Measurements from ENCODE around the gene RBM6.
A peak's percentile ranks its signal among the peaks of the same experiment; 100 is the strongest.
"Not testable (repeated sequence)": the region's sequence is repeated elsewhere in the genome, so short reads cannot be mapped to it uniquely, and the experiment has no call there.

RBM6 gene

DNA sequence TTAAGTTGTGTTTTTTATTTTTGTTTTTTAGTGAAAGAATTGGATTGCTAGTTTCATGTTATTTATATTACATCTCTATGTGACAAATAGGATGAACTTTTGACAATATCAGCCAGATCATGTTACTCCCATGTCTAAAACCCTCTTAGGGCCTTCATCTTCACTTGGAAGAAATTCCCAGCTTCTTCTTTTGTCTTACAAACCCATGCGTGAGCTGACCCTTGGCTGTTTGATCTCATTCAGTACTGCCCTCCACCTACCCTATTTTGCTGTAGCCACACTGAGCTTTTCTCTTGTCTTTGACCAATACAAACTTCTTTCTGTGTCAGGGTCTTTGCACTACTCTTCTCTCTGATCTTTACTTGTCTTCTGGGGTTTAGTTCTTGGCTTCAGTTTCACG lies 37.0 kb downstream of the RBM6 start:
- DNase-seq (ENCODE audit: low read depth), result no peak

DNA sequence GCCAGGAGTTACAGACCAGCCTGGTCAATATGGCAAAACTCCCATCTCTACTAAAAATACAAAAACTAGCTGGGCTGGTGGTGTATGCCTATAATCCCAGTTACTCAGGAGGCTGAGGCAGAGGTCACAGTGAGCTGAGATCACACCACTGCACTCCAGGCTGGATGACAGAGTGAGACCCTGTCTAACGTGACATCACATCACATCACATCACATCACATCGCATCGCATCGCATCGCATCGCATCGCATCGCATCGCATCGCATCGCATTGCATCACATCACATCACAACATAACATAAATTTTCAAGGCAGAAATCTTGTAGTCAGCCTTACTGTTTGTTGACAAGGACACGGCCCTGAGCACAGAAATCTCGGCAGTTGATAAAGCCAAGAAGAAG lies 44.4 kb downstream of the RBM6 start:
- no peak for DNase-seq (ENCODE audit: low read depth)

- no peak for DNase-seq (ENCODE audit: low read depth)
Observed at GRCh38 chr3:49992326-49992725, 52.4 kb downstream of the RBM6 start.

DNA sequence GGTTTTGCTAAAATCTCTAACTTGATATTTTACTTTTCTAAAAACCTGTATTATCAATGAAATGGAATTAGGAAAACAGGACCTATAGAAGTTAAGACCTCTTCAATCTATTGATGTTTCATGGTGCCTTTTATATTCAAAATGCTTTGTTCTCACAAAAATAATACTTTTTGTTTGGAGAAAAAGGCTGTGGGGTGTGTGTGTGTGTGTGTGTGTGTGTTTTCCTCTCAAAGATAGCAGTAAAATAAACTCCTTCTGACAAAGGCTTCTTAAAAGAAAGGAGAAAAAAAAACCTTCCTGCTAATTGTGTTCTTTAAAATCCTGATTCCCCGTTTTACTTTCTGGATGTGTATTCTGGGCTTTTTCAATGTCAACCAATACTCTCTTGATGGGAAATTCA lies 54.5 kb downstream of the RBM6 start:
- no peak for DNase-seq (ENCODE audit: low read depth)

DNA sequence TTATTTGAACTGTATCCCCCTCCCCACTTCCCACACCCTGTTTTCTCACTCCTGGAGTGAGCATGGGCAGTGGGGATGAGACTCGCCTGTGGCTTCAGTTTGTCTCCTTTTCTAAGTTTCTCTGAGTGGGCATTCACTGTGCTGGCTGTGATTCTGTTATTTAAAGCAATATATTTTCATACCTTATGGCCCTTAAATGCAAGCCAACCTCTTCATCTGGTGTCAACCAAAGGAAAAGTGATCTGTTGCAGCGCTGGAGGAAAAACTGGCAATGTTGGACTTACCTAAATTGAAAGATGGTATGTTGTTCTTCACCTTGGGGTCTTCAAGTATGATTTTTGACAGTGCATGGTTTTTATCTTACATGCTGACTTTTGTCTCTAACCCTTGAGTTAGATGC lies 56.1 kb downstream of the RBM6 start:
- DNase-seq (ENCODE audit: low read depth), result no peak

DNA sequence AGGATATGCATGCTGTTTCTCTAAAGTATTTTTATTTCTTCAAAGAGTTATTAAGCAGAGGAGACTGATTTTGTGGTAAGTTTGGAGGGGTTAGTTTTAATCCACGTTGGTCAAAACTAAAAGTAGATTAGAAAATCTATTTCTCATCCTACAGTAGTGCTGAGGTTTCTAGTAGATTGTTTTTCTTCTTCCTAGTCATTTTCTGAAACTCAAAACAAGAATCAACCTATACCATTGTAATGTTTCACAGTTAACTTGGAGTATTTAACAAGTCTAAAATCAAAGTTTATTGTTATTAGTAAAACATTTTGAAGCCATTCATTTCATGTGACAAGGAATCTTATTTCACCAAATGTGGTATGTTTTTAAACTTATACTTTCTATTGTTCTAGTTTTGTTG lies 57.9 kb downstream of the RBM6 start:
- DNase-seq (ENCODE audit: low read depth), result no peak

DNA sequence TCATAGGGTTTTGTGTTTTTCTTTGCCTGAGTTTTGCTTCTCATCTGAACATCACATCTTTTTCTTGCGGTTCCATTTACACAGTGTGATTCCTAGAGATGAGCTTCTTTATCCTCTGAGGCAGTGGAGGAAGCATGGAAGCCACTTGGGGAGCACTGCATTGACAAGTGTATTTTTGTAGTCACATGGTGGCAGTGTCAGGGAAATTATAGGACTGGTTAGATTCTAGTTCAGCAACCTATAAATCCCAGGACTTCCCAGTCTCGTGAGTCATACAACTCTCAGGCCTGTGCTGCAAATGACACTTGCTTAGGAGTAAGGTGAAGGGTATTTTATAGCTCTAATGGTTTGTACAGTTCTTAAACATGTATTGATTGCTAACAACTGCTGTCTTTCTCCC lies 58.4 kb downstream of the RBM6 start:
- DNase-seq (ENCODE audit: low read depth), result no peak

DNA sequence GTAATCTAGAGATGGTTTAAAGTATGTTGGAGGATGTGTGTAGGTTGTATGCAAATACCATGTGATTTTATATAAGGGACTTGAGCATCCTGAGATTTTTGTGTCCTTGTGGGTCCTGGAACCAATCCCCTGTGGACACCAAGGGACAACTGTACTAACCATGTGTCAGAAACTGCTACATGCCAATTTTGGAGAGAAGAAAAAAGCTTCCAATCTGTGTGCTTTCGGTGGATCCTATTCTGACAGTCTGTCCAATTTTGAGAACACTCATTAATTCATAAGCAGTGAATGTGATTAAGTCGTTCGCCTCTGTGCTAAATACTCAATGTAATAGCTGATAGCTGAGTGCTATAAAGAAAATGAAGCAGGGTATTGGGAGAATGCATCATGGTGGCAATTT lies 61.6 kb downstream of the RBM6 start:
- DNase-seq (ENCODE audit: low read depth), result no peak

DNA sequence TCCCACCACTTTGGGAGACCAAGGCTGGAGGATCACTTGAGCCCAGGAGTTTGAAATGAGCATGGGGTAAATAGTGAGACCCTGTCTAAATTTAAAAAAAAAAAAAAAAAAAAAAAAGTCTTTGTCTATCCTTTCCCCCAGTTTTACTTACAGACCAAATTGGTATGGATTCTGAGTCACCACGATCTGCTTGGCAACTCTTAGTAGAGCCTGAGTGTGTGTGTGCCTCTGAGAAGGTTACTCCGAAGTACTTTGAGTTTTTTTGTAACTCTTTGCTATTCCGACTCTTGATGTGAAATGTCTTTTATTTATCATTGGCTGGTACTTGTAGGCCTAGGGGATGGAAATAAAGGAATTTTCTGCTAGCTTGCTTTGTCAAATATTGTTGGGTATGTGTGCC lies 63.3 kb downstream of the RBM6 start:
- no peak for DNase-seq (ENCODE audit: low read depth)

DNA sequence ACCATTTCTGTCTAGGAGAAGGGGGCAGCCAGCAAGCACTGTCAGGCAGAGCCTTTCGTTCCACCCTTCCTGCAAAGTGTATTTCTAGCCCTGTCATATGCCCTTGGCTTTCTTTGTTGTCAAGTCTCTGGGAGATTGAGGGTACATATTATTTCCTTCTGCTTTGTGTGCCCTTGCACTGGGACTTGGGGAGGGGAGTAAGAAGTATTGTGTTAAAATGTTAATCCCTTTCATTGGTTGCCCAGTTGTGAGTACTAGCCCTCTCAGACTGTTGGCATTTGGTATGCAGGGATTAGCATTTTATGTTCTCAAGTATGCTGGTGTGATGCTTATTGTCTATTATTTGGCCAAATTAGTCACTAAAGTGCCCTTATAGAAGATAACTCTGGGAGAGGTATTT lies 63.9 kb downstream of the RBM6 start:
- no peak for DNase-seq (ENCODE audit: low read depth)

DNA sequence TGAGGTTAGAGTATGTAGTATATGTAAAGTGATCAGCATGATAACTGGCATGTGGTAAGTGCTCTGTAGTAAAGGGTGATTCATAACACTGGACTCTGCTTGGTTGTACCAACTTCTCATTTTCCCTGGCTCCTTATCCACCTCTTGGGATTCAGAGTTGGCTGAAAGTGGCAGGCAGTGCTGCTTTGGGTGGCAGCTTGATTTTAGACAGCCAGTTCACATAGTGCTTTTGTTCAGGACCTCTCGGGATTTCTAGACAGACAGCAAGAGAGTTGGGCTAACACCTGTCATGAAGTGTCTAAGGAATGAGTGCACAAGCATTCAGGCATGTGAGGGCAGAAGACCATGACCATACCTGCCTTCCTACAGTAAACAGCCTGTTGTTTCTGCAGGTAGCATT lies 69.0 kb downstream of the RBM6 start:
- DNase-seq (ENCODE audit: low read depth), result no peak

- DNase-seq (ENCODE audit: low read depth), result no peak
Observed at GRCh38 chr3:50010959-50011358, 71.0 kb downstream of the RBM6 start.

DNA sequence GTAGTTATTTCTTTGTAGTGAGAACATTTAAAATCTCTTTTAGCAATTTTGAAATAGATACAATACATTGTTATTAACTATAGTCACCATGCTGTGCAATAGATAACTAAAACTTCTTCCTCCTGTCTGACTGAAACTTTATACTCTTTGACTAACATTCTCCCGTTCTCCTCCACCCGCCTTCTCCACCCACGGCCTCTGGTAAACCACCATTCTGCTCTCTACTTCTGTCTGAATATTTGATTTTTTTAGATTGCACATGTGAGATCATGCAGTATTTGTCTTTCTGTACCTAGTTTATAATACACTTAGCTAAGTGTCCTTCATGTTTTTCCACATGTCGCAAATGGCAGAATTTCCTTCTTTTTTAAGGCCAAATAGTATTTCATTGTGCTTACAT lies 76.0 kb downstream of the RBM6 start:
- DNase-seq (ENCODE audit: low read depth), result no peak

DNA sequence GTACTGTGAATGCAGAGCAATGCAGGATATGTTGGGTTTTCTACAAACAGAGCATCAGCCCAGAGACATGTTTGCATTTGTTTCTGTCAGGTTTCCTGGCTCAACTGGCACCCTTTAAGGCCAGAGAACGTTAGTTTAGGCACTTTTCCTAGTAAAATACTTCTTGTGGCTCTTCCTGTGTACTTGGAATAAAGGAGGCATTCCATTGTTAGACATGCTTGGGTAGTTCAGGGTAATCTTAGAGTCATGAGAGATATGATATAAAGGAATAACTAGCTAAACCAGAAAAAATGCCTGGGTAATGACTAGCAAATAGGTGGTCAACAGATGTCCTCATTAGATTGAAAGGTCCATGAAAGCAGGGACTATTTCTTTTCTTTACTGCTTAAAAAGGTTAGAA lies 88.4 kb downstream of the RBM6 start:
- no peak for DNase-seq (ENCODE audit: low read depth)

DNA sequence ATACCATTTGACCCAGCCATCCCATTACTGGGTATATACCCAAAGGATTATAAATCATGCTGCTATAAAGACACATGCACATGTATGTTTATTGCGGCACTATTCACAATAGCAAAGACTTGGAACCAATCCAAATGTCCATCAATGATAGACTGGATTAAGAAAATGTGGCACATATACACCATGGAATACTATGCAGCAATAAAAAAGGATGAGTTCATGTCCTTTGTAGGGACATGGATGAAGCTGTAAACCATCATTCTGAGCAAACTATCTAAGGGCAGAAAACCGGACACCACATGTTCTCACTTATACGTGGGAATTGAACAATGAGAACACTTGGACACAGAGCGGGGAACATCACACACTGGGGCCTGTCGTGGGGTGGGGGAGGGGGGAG lies 91.3 kb downstream of the RBM6 start:
- DNase-seq (ENCODE audit: low read depth), result not testable (repeated sequence)

GRCh38 chr3:50044976-50045375 lies 105.0 kb downstream of the RBM6 start:
- no peak for DNase-seq (ENCODE audit: low read depth)

- no peak for DNase-seq (ENCODE audit: low read depth)
Observed at GRCh38 chr3:50047426-50047825, 107.5 kb downstream of the RBM6 start.

DNA sequence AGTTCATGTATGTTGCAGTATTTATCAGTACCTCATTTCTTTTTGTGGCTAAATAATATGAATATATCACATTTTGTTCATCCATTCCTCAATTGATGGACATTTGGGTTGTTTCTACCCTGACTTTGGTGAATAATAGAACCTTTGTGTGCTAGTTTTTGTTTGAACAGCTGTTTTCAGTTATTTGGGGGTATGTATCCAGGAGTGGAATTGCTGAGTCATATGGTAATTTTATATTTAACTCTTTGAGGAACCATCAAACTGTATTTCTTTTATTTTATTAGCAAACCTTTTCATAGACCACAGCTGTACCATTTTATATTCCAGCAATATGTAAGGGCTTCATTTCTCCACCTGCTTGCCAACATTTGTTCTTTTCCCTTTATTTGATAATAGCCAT lies 110.4 kb downstream of the RBM6 start:
- DNase-seq (ENCODE audit: low read depth), result no peak

- no peak for DNase-seq (ENCODE audit: low read depth)
Observed at GRCh38 chr3:50057756-50058155, 117.8 kb downstream of the RBM6 start.

GRCh38 chr3:50068134-50068533 lies 128.2 kb downstream of the RBM6 start:
- no peak for DNase-seq (ENCODE audit: low read depth)

DNA sequence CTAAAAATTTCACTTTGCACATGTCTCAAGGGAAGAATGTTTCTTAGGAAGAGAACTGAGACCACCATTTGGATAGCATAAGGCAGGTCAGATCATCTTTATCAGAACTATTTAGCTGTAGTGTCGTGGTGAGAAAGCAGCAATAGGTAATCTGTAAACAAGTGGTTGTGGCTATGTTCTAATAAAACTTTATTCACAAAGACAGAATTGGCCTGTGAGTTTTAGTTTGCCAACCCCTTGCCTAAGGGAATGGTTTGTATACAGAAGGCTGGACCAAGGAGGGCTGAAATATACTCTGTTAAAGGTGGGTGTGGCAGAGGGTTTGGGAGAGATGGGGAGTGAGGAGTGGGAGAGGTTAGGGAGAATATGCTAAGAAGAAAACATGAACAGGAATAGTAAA lies 138.1 kb downstream of the RBM6 start:
- no peak for DNase-seq (ENCODE audit: low read depth)

- DNase-seq (ENCODE audit: low read depth), result no peak
Observed at GRCh38 chr3:50078622-50079021, 138.7 kb downstream of the RBM6 start.

DNA sequence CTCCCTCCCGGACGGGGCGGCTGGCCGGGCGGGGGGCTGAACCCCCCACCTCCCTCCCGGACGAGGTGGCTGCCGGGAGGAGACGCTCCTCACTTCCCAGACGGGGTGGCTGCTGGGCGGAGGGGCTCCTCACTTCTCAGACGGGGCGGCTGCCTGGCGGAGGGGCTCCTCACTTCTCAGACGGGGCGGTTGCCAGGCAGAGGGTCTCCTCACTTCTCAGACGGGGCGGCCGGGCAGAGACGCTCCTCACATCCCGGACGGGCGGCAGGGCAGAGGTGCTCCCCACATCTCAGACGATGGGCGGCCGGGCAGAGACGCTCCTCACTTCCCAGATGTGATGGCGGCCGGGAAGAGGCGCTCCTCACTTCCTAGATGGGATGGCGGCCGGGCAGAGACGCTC lies 145.0 kb downstream of the RBM6 start:
- not testable (repeated sequence) for DNase-seq (ENCODE audit: low read depth)

DNA sequence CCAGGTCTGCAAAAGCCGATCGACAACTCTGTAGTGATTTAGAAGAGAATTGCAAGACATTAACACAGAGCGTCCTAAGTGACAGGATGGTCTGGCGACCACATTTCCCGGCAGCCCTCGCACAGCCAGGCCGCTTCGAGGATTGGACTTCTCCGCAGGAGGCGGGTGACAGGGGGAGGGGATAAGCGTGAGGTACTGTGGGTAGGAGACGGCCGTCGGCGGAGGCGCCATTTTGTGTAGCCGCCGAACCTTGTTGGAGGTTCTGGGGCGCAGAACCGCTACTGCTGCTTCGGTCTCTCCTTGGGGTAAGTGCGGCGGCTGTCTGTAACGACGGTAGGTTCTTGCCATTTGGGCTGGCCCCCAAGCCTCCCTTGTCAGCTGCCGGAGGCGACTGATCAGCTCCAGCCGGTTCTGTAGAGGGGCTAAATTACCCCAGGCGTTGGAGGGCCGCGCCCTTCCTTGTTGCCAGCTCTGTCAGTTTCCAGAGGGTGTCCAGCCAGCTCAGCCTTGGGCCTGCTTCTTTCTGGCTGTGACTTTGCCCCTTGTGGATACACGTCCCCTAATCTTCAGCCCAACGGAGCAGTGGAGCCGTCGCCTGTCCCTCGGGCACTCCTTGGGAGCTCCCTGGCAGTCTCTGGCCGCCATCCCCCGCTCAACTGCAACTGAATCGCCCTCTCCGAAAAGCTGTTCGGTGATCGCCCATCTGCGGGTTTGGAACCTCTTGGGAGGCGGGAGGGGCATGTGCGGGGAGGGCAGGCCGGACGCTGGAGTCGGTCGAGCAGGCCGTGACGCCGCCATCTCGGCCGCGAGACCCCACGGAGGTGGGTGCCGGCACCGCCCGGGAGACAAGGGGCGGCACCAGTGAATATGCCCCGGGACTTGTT lies 149.0 kb downstream of the RBM6 start, which contains the start of gene RBM5:
RBM5 (plus strand) TSS at position 195 of the 884 bp plus-strand sequence. CDS start 1,516 bp downstream, outside the sequence.
- peak; percentile 86 for DNase-seq (ENCODE audit: low read depth)
